Activated naive CD4-positive, alpha-beta T cell treated with anti-CD3 and anti-CD28 coated beads for 36 hours (primary cell): ENCODE data around the gene ALDH4A1. TPM values are rescaled to one million over a fixed set of nuclear protein-coding genes. Genes with fewer than 3 reads are reported as not detected.

Experiments used
- CTCF ChIA-PET: fragments of 350-600 bp; sonication (Branson Sonifier 250); formaldehyde crosslinking; loops from one replicate; lab custom pipeline; 2021; ENCODE audit warnings: antibody characterized with exemption; lab: Charles Lee
- DNase-seq: peaks from one replicate; pipeline ENCODE4 v3.0.0-alpha.2; 2020
- H3K27ac Mint-ChIP-seq: one replicate; pipeline ENCODE4 v1.8.0; 2021; ENCODE audit warnings: mild to moderate bottlenecking, mixed read lengths
- H3K27me3 Mint-ChIP-seq: one replicate; pipeline ENCODE4 v1.8.0; 2021; ENCODE audit warnings: low read depth, mixed read lengths
- H3K36me3 Mint-ChIP-seq: one replicate; pipeline ENCODE4 v1.8.0; 2021; ENCODE audit warnings: low read depth, mixed read lengths
- H3K4me1 Mint-ChIP-seq: one replicate; pipeline ENCODE4 v1.8.0; 2021; ENCODE audit warnings: low read depth, mixed read lengths
- H3K4me3 Mint-ChIP-seq: one replicate; pipeline ENCODE4 v1.8.0; 2021; ENCODE audit warnings: mild to moderate bottlenecking, moderate library complexity, mixed read lengths
- H3K9me3 Mint-ChIP-seq: one replicate; pipeline ENCODE4 v1.8.0; 2021; ENCODE audit warnings: mixed read lengths
- intact Hi-C: fragments of 100-400 bp; cut with micrococcal nuclease; formaldehyde crosslinking; loops from one replicate; pipeline ENCODE4 v1.15.1; 2023
- total RNA-seq, 2 experiments: library from RNA; stranded (reverse); gene quantifications; one replicate each; pipeline ENCODE4 v1.2.3, GENCODE V29; 2021

The ALDH4A1 gene
- total RNA-seq, 2 experiments from 2014 or later, result 11.6 to 12.5 TPM

DNA sequence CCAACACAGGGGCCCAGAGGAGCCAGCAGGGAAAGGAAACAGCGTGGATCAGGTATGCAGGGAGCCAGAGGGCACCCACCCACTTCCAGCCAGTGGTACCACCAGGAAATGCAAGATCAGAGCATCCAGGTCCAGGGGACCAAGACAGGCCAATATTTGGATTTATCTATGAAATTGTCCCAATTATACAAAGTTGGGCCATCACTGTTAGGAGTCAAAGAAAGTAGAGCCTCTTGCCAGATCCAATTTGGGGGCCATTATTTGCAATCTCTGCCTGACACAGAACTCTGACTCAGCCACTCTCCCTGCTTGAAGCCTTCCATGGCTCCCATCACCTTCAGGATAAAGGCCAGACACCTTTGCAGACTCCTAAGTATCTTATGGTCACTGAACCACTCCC lies 21.8 kb downstream of the ALDH4A1 start:
- CTCF ChIA-PET, result no interaction called here
- intact Hi-C loops, result no loop called here
- Mint-ChIP-seq H3K27me3 (no peaks in the 10 kb centered on the region), H3K36me3 (no peaks in the 10 kb centered on the region), H3K9me3 (no peaks in the 10 kb centered on the region), H3K4me1 (no peaks in the 10 kb centered on the region), H3K4me3 (no peak overlapping the region), H3K27ac (no peak overlapping the region)
- no peak for DNase-seq

DNA sequence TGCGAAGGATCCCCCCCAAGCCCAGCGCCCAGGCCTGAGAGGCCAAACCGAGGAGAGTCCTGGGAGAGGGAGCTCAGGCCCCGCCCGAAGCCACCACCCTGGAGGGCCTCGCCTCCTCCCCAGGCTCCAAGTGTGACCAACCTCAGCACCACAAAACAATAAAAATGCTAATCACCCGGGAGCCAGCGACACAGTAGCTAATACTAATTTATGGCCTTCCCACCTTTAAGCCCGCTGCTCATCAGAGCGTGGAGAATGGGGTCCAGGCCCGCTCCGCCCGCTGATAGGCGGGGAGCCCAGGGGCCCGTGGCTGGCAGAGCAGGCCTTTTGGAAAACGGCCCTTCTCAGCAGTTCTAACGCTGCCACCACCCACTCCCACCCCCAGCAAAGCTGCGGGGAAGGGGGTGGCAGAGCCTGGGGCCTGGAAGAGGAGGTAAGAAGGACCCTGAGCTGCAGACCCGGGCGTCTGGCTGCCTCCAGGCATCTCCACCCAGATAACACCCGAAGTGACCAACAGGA lies 22.5 kb downstream of the ALDH4A1 start:
- DNase-seq, result no peak
- H3K27me3 Mint-ChIP-seq, result no peaks in the 10 kb centered on the region
- no peaks in the 10 kb centered on the region for H3K4me1 Mint-ChIP-seq
- no peaks in the 10 kb centered on the region for H3K9me3 Mint-ChIP-seq
- H3K4me3 Mint-ChIP-seq, result no peak overlapping the region
- H3K27ac Mint-ChIP-seq, result no peak overlapping the region
- H3K36me3 Mint-ChIP-seq, result no peaks in the 10 kb centered on the region
- CTCF ChIA-PET, result no interaction called here
- intact Hi-C loops, result no loop called here

DNA sequence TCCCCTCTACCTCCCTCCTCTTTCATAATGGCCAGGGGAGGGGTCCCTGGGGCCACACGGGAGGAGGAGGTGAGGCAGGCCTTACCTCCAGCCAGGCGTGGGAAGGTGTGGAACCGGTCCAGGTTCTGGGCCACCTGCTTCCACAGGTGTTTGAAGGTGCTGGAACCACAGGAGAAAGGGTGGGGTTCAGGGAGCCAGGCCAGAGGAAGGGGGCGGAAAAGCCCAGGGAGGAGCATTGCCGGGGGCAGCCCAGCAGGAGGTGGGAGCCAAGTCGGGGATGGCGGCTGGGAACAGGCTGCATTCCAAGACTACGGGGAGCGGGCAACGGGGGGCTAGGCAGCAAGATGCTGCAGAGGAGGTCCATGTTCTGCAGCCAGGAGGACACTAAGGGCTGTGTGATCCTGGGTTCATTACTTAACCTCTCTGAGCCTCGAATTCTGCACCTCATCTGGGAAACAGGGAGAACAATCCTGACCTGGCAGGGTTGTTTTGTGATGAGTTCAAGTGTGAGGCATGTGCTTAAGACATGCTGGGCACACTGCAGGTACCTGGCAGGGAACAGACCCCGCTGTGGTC lies 23.1 kb downstream of the ALDH4A1 start:
- CTCF ChIA-PET, result no interaction called here
- no peaks in the 10 kb centered on the region for H3K4me1 Mint-ChIP-seq
- H3K36me3 Mint-ChIP-seq, result no peaks in the 10 kb centered on the region
- no peak overlapping the region for H3K4me3 Mint-ChIP-seq
- no peaks in the 10 kb centered on the region for H3K9me3 Mint-ChIP-seq
- H3K27me3 Mint-ChIP-seq, result no peaks in the 10 kb centered on the region
- intact Hi-C loops, result no loop called here
- H3K27ac Mint-ChIP-seq, result no peak overlapping the region
- no peak for DNase-seq

DNA sequence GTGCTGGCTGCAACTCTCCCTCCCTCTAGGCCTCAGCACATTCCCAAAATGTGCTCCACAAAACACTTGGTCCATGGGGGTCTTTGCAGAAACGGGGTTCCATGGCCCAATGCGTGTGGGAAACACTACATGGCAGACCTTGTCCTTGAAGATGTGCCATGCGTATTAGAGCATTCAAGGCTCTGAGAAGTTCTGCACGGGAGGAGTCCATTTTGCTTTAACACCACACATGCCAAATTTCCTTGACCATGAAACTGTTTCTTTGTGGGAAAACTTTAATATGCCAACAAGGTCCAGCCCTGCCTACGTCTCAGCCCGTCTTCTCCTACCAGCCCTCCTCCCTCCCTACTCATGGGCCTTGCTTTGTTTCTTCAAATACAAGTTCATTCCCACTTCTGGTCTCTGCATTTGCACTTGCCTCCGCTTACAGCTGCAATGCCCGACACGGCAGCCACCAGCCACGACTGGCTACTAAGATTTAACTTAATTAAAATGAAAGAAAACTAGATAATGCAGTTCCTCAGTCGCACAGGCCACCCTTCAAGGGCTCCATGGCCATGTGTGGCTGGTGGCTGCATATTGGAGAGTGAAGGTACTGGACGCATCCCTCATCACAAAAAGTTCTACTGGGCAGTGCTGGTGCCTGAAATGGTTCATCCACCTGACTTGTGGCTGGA lies 23.7 kb downstream of the ALDH4A1 start:
- no peaks in the 10 kb centered on the region for H3K9me3 Mint-ChIP-seq
- no peak for DNase-seq
- H3K4me3 Mint-ChIP-seq, result no peak overlapping the region
- H3K27ac Mint-ChIP-seq, result no peak overlapping the region
- H3K36me3 Mint-ChIP-seq, result no peaks in the 10 kb centered on the region
- CTCF ChIA-PET, result no interaction called here
- H3K27me3 Mint-ChIP-seq, result no peaks in the 10 kb centered on the region
- no peaks in the 10 kb centered on the region for H3K4me1 Mint-ChIP-seq
- intact Hi-C loops, result no loop called here

DNA sequence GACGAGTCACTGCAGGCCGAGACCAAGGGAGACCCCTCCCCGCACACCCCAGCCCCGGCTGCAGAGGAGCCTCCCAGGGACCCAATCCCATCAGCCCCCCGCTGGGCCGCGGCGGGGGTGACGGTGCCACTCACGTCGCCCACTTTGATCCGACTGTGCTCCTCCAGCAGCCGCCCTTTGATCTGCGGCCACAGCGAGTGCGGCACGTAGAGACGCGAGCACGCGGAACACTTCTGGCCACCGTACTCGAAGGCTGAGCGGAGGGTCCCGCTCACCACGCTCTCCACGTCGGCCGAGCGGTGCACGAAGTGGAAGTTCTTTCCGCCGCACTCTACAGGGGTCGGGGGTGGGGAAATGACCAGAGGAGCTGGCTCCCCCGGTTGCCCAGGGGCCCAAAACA lies 25.1 kb downstream of the ALDH4A1 start:
- intact Hi-C loops, result no loop called here
- Mint-ChIP-seq H3K27ac (no peak overlapping the region), H3K4me3 (no peak overlapping the region), H3K36me3 (no peaks in the 10 kb centered on the region), H3K4me1 (no peaks in the 10 kb centered on the region), H3K27me3 (no peaks in the 10 kb centered on the region), H3K9me3 (no peaks in the 10 kb centered on the region)
- CTCF ChIA-PET, result no interaction called here
- no peak for DNase-seq

DNA sequence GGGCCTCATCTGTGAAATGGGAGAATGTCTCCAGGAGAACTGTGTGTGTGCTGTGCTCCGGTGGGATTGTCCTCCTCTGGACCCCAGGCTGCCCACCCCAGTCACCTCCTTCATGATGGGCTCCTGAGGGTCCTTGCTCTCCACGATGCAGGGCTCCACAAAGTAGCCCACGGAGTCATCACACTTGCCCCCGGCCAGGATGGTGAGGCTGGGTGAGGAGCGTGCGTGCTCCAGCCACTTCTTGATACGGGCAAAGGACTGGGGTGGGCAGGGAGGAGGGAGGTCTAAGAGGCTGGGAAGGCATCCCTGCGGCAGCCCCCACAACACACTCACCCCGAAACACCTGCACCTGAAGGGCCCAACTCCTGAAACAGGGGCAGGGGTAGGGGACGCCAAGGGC lies 26.1 kb downstream of the ALDH4A1 start:
- intact Hi-C loops, result no loop called here
- Mint-ChIP-seq H3K27ac (no peak overlapping the region), H3K9me3 (no peaks in the 10 kb centered on the region), H3K4me3 (no peak overlapping the region), H3K27me3 (no peaks in the 10 kb centered on the region), H3K4me1 (no peaks in the 10 kb centered on the region), H3K36me3 (no peaks in the 10 kb centered on the region)
- CTCF ChIA-PET, result interaction anchor here (2.5 to 3.1 kb wide), 2 partner anchors 8 to 278 kb away, joined by 18 to 20 read pairs; no protein-coding TSS in a partner anchor
- DNase-seq, result no peak

DNA sequence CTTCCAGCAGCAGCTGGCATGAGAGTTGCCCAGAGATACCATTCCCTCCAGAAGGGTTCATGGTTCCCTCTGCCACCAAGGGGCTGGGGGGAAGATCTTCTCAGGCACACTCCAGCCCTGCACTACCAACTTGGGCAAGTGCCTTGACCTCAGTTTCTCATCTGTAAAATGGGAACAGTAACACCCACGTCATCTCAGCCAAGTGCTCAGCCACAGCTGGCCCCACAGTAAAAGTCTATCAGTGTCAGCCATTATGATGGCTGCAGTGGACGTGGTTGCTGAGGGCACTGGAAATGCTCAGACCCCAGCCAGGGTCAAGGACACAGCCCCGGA lies 26.6 kb downstream of the ALDH4A1 start:
- intact Hi-C loops, result loop anchor here (1.0 kb wide), 1 partner anchor 278 kb away; no protein-coding TSS in a partner anchor
- no peak for DNase-seq
- Mint-ChIP-seq H3K27me3 (no peaks in the 10 kb centered on the region), H3K4me1 (no peaks in the 10 kb centered on the region), H3K9me3 (no peaks in the 10 kb centered on the region), H3K36me3 (no peaks in the 10 kb centered on the region), H3K4me3 (no peak overlapping the region), H3K27ac (no peak overlapping the region)
- CTCF ChIA-PET, result interaction anchor here (0.6 to 3.1 kb wide), 7 partner anchors 9 to 278 kb away, joined by 3 to 20 read pairs (median 4); no protein-coding TSS in a partner anchor

DNA sequence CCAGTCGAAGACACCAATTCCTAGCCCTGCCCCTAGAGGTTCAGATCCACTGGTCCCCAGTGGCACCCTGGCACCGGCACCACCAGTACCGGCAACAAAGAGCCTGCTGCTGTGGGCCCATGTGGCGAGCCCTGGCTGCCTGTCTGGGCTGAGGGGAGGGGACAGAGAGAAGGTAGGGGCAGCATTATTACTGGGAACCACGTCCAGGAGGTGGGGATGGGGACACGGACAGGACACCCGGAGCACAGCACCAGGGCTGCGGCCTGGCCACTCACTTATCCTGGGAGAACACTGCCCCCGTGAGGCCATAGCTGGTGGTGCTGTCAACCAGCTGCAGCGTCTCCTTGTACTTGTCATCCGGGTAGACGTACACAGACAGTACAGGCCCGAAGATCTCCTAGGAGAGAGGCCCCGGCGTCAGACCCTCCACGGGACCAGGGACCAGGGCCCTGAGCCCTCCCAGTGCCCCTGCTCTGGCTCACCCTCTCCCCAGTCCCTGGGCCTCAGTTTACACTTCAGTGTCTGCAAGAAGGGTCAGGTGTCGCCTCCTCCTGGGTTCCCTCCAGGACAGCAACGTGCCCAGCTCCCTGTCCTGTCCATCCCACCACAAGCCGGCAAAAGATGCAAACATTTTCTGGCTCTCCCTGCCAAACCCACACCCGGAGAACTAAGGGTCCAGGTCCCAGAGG lies 27.1 kb downstream of the ALDH4A1 start:
- intact Hi-C loops, result loop anchor here (1.0 kb wide), 1 partner anchor 278 kb away; no protein-coding TSS in a partner anchor
- Mint-ChIP-seq H3K27me3 (no peaks in the 10 kb centered on the region), H3K4me3 (no peak overlapping the region), H3K36me3 (no peaks in the 10 kb centered on the region), H3K9me3 (no peaks in the 10 kb centered on the region), H3K4me1 (no peaks in the 10 kb centered on the region), H3K27ac (no peak overlapping the region)
- CTCF ChIA-PET, result interaction anchor here (0.6 to 3.1 kb wide), 8 partner anchors 9 to 277 kb away, joined by 3 to 20 read pairs (median 4); no protein-coding TSS in a partner anchor
- peak; percentile 85 for DNase-seq

DNA sequence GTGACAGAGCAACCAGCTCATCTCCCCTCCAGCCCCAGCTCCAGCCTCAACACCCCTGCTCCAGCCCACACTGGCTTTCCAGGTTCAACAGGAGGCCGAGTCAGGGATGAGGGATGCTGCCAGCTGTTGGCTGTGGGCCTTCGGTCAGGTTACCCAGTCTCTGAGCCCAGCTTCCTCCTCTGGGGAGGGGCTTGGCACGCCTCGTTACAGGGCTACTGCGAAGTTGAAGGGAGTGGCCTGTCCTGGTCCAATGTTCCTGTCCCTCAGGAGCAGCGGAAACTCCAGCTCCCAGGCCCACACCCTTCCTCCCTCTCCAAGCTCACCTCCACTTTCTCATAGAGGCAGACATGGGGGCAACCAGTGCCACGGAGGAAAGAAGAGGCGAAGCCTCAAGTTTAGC lies 27.8 kb downstream of the ALDH4A1 start:
- Mint-ChIP-seq H3K27ac (no peak overlapping the region), H3K9me3 (no peaks in the 10 kb centered on the region), H3K36me3 (no peaks in the 10 kb centered on the region), H3K27me3 (no peaks in the 10 kb centered on the region), H3K4me1 (no peaks in the 10 kb centered on the region), H3K4me3 (no peak overlapping the region)
- intact Hi-C loops, result no loop called here
- CTCF ChIA-PET, result interaction anchor here (0.6 to 3.1 kb wide), 9 partner anchors 8 to 295 kb away, joined by 3 to 20 read pairs (median 3); no protein-coding TSS in a partner anchor
- no peak for DNase-seq

DNA sequence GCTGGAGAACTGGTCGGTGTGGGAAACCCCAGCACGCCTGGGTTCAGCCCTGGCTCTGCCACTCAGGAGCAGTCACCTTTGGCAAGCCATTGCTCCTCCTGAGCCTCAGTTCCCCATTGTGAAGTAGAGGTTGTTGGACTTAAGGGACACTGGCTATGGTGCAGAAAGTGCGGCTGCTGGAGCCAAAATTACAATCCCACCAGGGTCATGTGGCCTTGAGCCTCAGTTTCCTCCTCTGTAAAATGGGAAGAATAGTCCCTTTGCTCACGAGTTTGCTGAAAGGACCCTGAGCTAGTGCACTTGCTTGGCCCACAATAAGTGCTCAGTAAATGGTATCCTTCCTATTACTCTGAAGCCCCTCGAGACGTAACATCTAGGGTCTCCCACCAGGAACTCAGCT lies 28.3 kb downstream of the ALDH4A1 start:
- CTCF ChIA-PET, result interaction anchor here (0.6 to 3.1 kb wide), 9 partner anchors 10 to 294 kb away, joined by 3 to 20 read pairs (median 3); no protein-coding TSS in a partner anchor
- Mint-ChIP-seq H3K4me1 (no peaks in the 10 kb centered on the region), H3K27me3 (no peaks in the 10 kb centered on the region), H3K36me3 (no peaks in the 10 kb centered on the region), H3K9me3 (no peaks in the 10 kb centered on the region), H3K4me3 (no peak overlapping the region), H3K27ac (no peak overlapping the region)
- intact Hi-C loops, result no loop called here
- no peak for DNase-seq

DNA sequence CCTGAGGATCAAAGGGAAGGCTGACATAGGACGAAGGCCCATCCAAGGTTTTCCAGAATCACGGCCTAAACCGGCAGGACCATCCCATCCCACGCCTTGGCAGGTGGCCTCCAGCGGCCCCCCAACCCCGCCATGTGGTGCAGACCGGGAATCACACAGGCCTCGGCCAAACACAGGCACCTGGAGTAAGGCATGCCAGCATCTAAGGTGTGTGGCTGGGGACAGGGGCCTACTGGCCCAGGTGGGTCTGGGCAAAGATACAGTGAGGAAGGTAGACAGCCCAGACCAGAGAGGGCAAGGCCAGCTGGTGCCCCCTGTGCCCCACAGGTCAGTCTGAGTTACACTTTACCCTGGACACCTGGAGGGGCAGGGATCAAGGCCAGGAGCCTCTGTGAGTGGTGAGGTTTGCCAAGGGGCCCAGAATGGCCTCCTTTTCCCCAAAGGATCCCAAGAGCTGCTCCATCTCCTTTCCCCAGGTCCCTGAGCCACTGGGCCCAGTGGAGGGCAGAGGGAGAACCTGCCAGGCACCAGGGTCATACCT lies 30.2 kb downstream of the ALDH4A1 start:
- Mint-ChIP-seq H3K27ac (no peak overlapping the region), H3K4me1 (no peaks in the 10 kb centered on the region), H3K27me3 (no peaks in the 10 kb centered on the region), H3K4me3 (no peak overlapping the region), H3K36me3 (no peaks in the 10 kb centered on the region), H3K9me3 (no peaks in the 10 kb centered on the region)
- CTCF ChIA-PET, result interaction anchor here (0.7 kb wide), 1 partner anchor 94 kb away, joined by 3 read pairs; no protein-coding TSS in a partner anchor
- DNase-seq, result no peak
- intact Hi-C loops, result no loop called here

DNA sequence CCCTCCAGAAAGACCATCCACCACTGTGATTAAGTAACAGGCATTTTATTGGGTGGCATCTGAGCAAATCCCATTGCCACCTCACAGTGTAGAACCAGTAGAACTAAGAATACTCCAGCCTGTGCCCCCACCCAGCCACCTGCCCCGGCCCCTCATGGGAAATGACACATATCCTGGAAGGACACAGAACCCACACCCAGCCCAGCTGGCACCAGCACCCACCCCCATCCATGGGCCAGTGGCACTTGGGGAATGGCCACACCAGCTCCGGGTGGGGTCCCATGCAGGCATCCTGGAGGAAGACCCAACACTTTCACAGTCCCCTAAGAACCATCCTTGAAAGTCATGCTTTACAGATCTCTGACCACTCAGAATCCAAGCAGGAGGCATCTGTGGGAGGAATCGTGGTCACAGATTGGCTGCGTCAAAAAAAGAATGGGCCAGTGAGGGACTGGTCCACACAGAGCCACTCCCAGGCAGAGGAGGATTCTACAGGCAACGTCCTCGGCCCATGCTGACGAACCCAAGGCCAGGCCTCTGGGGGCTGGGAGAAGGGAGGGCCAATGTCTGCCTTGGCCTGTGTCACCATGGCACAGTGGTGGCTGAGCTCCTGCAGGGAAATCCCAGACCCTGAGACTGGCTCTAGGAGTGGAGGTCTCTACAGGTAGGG lies 30.8 kb downstream of the ALDH4A1 start:
- no peak for DNase-seq
- intact Hi-C loops, result no loop called here
- no peak overlapping the region for H3K27ac Mint-ChIP-seq
- H3K4me1 Mint-ChIP-seq, result no peaks in the 10 kb centered on the region
- no peaks in the 10 kb centered on the region for H3K9me3 Mint-ChIP-seq
- CTCF ChIA-PET, result interaction anchor here (0.7 kb wide), 1 partner anchor 94 kb away, joined by 3 read pairs; no protein-coding TSS in a partner anchor
- H3K4me3 Mint-ChIP-seq, result no peak overlapping the region
- no peaks in the 10 kb centered on the region for H3K36me3 Mint-ChIP-seq
- no peaks in the 10 kb centered on the region for H3K27me3 Mint-ChIP-seq
